ENCODE results near the gene SRRM1. TPM values are rescaled to one million over a fixed set of nuclear protein-coding genes. Genes with fewer than 3 reads are reported as not detected.

Gene SRRM1
- total and polyA plus RNA-seq, 9 of the 15 experiments (the other 6 are each of a cell fraction or from before 2014, with no cell fraction given) = 54.5 to 268 (median 115) TPM

DNA sequence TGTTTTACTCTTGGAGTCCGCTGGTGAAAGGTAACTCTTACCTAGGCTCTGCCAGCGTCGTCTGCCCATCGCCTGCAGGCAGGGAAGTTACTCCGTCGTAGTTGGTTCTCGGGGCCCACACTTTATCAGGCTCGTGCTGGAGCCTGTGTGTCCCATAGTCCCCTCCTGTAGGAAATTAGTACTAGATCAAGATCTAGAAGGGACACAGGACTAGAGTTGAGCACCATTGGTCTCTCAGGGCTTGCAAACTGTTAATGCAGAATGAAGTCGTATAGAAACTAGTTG, 940 bp downstream of the SRRM1 start (continued):
- TF ChIP-seq, protein P1, sequence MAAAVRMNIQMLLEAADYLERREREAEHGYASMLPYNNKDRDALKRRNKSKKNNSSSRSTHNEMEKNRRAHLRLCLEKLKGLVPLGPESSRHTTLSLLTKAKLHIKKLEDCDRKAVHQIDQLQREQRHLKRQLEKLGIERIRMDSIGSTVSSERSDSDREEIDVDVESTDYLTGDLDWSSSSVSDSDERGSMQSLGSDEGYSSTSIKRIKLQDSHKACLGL (CRISPR knock-in tag; IDR thresholded peaks at IDR 0.05; ENCODE audit: borderline replicate concordance, poor library complexity, severe bottlenecking) = no peak
- TF ChIP-seq KDM2B (CRISPR knock-in tag; IDR thresholded peaks at IDR 0.05) (no peak), SAFB (IDR thresholded peaks at IDR 0.05; ENCODE audit: borderline replicate concordance, low read depth, low read length) (no peak)

DNA sequence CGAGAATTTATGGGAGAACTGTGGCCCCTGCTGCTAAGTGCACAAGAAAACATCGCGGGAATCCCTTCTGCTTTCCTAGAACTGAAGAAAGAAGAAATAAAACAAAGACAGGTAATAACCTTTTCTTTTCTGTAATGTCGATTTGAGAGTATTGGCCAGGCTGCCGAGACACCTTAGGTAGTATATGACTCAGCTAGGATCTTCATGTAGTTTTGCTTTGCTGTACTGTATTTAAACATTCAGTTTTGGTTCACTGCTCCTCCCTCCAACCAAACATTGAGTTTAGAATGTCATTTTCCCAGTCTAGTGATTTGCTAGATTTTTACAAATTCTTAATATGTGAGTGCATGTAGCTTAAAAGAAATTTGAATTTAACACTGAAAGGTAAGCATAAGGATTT, 5.8 kb downstream of the SRRM1 start:
- no peak overlapping the region for H3K27ac ChIP-seq (ENCODE audit: extremely low read depth, low read depth, low read length)
- DNase-seq (ENCODE audit: extremely low read depth in 1 of 4, low spot score in 3 of 4) (no peak), FAIRE-seq (no peak), ATAC-seq (no peak)
- no peak overlapping the region for H3K9ac ChIP-seq (ENCODE audit: insufficient read depth in 1 of 2, low read depth in 2 of 2, low read length in 2 of 2)
- H3K79me2 ChIP-seq (ENCODE audit: control insufficient read depth, insufficient read depth, low read length) = peaks cover 66% of the 10 kb centered on the region
- in situ Hi-C loops (cut with MboI) (no loop called here), intact Hi-C loops (cut with micrococcal nuclease) (no loop called here)
- CTCF ChIA-PET (ENCODE audit: low intra/inter-chr PET ratio) = no interaction called here
- TF ChIP-seq BDP1 (IDR thresholded peaks at IDR 0.05; ENCODE audit: insufficient read depth, insufficient read length) (no peak), ZNF143 (CRISPR knock-in tag; IDR thresholded peaks at IDR 0.05) (no peak), SAFB2 (IDR thresholded peaks at IDR 0.05; ENCODE audit: borderline replicate concordance, low read depth, low read length, severe bottlenecking) (no peak), NFRKB (IDR thresholded peaks at IDR 0.05; ENCODE audit: low read depth) (no peak), MTA3 (IDR thresholded peaks at IDR 0.05; ENCODE audit: borderline replicate concordance) (no peak), IRF2 (CRISPR knock-in tag; IDR thresholded peaks at IDR 0.05) (no peak), HDAC2 (IDR thresholded peaks at IDR 0.05) (no peak), POU5F1 (IDR thresholded peaks at IDR 0.05; ENCODE audit: borderline replicate concordance, low read depth, low read length, partially characterized antibody) (no peak), ZBTB1 (CRISPR knock-in tag; IDR thresholded peaks at IDR 0.05; ENCODE audit: borderline replicate concordance, low read depth) (no peak)
- TF ChIP-seq, protein P2, sequence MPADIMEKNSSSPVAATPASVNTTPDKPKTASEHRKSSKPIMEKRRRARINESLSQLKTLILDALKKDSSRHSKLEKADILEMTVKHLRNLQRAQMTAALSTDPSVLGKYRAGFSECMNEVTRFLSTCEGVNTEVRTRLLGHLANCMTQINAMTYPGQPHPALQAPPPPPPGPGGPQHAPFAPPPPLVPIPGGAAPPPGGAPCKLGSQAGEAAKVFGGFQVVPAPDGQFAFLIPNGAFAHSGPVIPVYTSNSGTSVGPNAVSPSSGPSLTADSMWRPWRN (IDR thresholded peaks at IDR 0.05; ENCODE audit: low read depth) = no peak
- TF ChIP-seq, protein P3, sequence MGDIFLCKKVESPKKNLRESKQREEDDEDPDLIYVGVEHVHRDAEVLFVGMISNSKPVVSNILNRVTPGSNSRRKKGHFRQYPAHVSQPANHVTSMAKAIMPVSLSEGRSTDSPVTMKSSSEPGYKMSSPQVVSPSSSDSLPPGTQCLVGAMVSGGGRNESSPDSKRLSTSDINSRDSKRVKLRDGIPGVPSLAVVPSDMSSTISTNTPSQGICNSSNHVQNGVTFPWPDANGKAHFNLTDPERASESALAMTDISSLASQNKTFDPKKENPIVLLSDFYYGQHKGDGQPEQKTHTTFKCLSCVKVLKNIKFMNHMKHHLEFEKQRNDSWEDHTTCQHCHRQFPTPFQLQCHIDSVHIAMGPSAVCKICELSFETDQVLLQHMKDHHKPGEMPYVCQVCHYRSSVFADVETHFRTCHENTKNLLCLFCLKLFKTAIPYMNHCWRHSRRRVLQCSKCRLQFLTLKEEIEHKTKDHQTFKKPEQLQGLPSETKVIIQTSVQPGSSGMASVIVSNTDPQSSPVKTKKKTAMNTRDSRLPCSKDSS (IDR thresholded peaks at IDR 0.05; ENCODE audit: low read depth, partially characterized antibody) = no peak
- H3K4me3 ChIP-seq = no peak overlapping the region
- POLR2A ChIA-PET = interaction anchor here (1.9 kb wide), 1 partner anchor 11 kb away, joined by 7 read pairs; no protein-coding TSS in a partner anchor
- H3K36me3 ChIP-seq (ENCODE audit: control insufficient read depth, insufficient read depth, low read length) = peaks cover 97% of the 10 kb centered on the region
- no peaks in the 10 kb centered on the region for H3K27me3 ChIP-seq (ENCODE audit: control insufficient read depth in 2 of 2, insufficient read depth in 2 of 2, low read length in 2 of 2)
- BruUV-seq (replicated peaks) = no TSS peak
- no peaks in the 10 kb centered on the region for H3K9me1 ChIP-seq (ENCODE audit: control insufficient read depth, insufficient read depth, low read length)
- 94% methylated on average over 5 of the region's 5 CpGs for WGBS (ENCODE audit: insufficient coverage, low coverage, missing lambda C conversion rate)
- H2AFZ ChIP-seq (ENCODE audit: low read depth, low read length) = no peak overlapping the region
- H3K4me1 ChIP-seq (replicated peaks in 1 of 2; ENCODE audit: control insufficient read depth in 2 of 2, insufficient read depth in 2 of 2, low read length in 2 of 2) = peaks cover 0 to 12% of the 10 kb centered on the region in 2 experiments; a peak in 3 of 5 replicates
- H3K9me3 ChIP-seq (replicated peaks; ENCODE audit: control insufficient read depth, insufficient read depth, low read depth, low read length) = no peaks in the 10 kb centered on the region
- H4K20me1 ChIP-seq (replicated peaks; ENCODE audit: control insufficient read depth, insufficient read depth, low read length) = peaks cover 21% of the 10 kb centered on the region
- no peak overlapping the region for H3K4me2 ChIP-seq (ENCODE audit: insufficient read depth, low read length)
